PC-3 (cell line): ENCODE results near the gene ATE1. TPM values are rescaled to one million over a fixed set of nuclear protein-coding genes. Genes with fewer than 3 reads are reported as not detected.

Experiments used
- ATAC-seq: fragments of 200-7000 bp; cut with Tn5 transposase; 2 replicates; pipeline ENCODE4 v1.9.1; 2020; ENCODE audit warnings: mild to moderate bottlenecking, moderate library complexity
- BruUV-seq: library from RNA; stranded (reverse); fragments of 400-500 nt; replicated peaks from 2 replicates; lab custom pipeline; 2021; lab: Mats Ljungman, UMichigan
- CTCF ChIA-PET: fragments of 300-600 bp; sonication (Branson Sonifier 250); formaldehyde crosslinking; loops from one replicate; lab custom pipeline; 2022; ENCODE audit warnings: antibody characterized with exemption; lab: Charles Lee
- POLR2A ChIA-PET: fragments of 300-600 bp; sonication (Branson Sonifier 250); formaldehyde crosslinking; loops from one replicate; lab custom pipeline; 2022; ENCODE audit warnings: antibody characterized with exemption; ENCODE audit not compliant: unreplicated experiment; lab: Charles Lee
- DNase-seq: peaks from one replicate; pipeline ENCODE4 v3.0.0-alpha.2; 2015
- H2AFZ ChIP-seq: fragments of 300-600 bp; sonication (generic); 2 replicates; pipeline ENCODE4 v1.6.0; 2016; ENCODE audit warnings: antibody characterized with exemption, low read length
- H3F3A ChIP-seq: fragments of 300-600 bp; sonication (generic); one replicate; pipeline ENCODE4 v1.6.0; 2017; ENCODE audit warnings: antibody characterized with exemption, low read length, control low read depth, mild to moderate bottlenecking; ENCODE audit not compliant: unreplicated experiment
- H3K27ac ChIP-seq: fragments of 300-600 bp; sonication (generic); 2 replicates; pipeline ENCODE4 v1.5.1; 2016; ENCODE audit warnings: mild to moderate bottlenecking, low read length
- H3K27me3 ChIP-seq: fragments of 300-600 bp; sonication (generic); 2 replicates; pipeline ENCODE4 v1.6.1; 2016; ENCODE audit warnings: low read length, mixed read lengths
- H3K36me3 ChIP-seq: fragments of 300-600 bp; sonication (generic); 2 replicates; pipeline ENCODE4 v1.6.1; 2016; ENCODE audit warnings: low read depth, mixed run types, low read length, mixed read lengths
- H3K4me1 ChIP-seq: fragments of 300-600 bp; sonication (generic); 2 replicates; pipeline ENCODE4 v1.5.1; 2016; ENCODE audit warnings: low read length; ENCODE audit not compliant: insufficient read depth
- H3K4me2 ChIP-seq: fragments of 300-600 bp; sonication (generic); 2 replicates; pipeline ENCODE4 v1.6.0; 2016; ENCODE audit warnings: low read length
- H3K4me3 ChIP-seq: fragments of 300-600 bp; sonication (generic); 2 replicates; pipeline ENCODE4 v1.5.1; 2016; ENCODE audit warnings: mild to moderate bottlenecking, low read length, mixed read lengths
- H3K79me2 ChIP-seq: fragments of 300-600 bp; sonication (generic); 2 replicates; pipeline ENCODE4 v1.6.1; 2017; ENCODE audit warnings: low read length, mixed read lengths
- H3K9ac ChIP-seq: fragments of 300-600 bp; sonication (generic); 2 replicates; pipeline ENCODE4 v1.6.0; 2016; ENCODE audit warnings: mild to moderate bottlenecking, low read length
- H3K9me2 ChIP-seq: fragments of 300-600 bp; sonication (generic); replicated peaks from 2 replicates; pipeline ENCODE4 v1.6.1; 2016; ENCODE audit warnings: mixed run types, low read length, mixed read lengths
- H3K9me3 ChIP-seq: fragments of 300-600 bp; sonication (generic); 2 replicates; pipeline ENCODE4 v1.6.1; 2016; ENCODE audit warnings: low read length, mixed read lengths
- H4K20me1 ChIP-seq: fragments of 300-600 bp; sonication (generic); 2 replicates; pipeline ENCODE4 v1.6.1; 2016; ENCODE audit warnings: low read length, mixed read lengths
- EZH2 ChIP-seq: fragments of 300-600 bp; sonication (generic); IDR thresholded peaks from one replicate; pipeline ENCODE4 v1.6.1; 2017; ENCODE audit warnings: antibody characterized with exemption, mild to moderate bottlenecking, low read length; ENCODE audit not compliant: unreplicated experiment
- EZH2phosphoT487 ChIP-seq: fragments of 300-600 bp; sonication (generic); IDR thresholded peaks from 2 replicates; pipeline ENCODE4 v1.6.1; 2018; ENCODE audit warnings: mild to moderate bottlenecking, antibody characterized with exemption, low read length, borderline replicate concordance
- intact Hi-C: fragments of 100-400 bp; cut with micrococcal nuclease; formaldehyde crosslinking; loops from 2 replicates; pipeline ENCODE4 v1.9.0; 2023
- total RNA-seq: library from RNA; depleted of rRNA; stranded (reverse); fragments of >200 nt; gene quantifications from 2 replicates; pipeline ENCODE4 v1.2.3, GENCODE V29; 2014
- TF ChIP-seq, protein P1 (sequence below): fragments of 300-600 bp; sonication (generic); conservative IDR thresholded peaks from 2 replicates; pipeline ENCODE4 v1.5.1; 2017; ENCODE audit warnings: antibody characterized with exemption, low read depth, mild to moderate bottlenecking, low read length

The ATE1 gene
- total RNA-seq, 1 experiment from 2014 or later, result 12.8 TPM

DNA sequence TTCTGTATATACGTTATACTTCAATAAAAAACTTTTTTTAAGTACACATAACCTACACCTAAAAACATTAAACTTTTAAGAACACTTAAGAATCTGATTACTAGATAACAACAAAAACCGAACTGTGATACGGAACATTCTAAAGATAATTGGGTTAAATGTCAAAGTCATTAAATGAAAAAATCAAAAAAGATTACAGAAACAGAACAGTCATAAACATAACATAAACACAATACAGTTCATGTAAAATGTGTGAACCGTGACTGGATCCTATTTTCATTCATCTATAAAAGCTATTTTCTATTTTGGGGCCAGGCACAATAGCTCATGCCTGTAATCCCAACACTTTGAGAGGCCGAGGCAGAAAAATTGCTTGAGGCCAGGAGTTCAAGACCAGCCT is 38.6 kb downstream of the ATE1 start:
- no peaks in the 10 kb centered on the region for H3K9me2 ChIP-seq
- H3K4me3 ChIP-seq, result no peak overlapping the region
- H3K79me2 ChIP-seq, result no peaks in the 10 kb centered on the region
- H3K27me3 ChIP-seq, result no peaks in the 10 kb centered on the region
- no peak for DNase-seq
- ChIA-PET CTCF (no interaction called here), POLR2A (no interaction called here)
- no TSS peak for BruUV-seq
- no peak overlapping the region for H2AFZ ChIP-seq
- H3K4me1 ChIP-seq, result no peaks in the 10 kb centered on the region
- no peaks in the 10 kb centered on the region for H4K20me1 ChIP-seq
- H3K9ac ChIP-seq, result no peak overlapping the region
- H3F3A ChIP-seq, result no peaks in the 10 kb centered on the region
- no peaks in the 10 kb centered on the region for H3K9me3 ChIP-seq
- TF ChIP-seq EZH2 (no peak), EZH2phosphoT487 (no peak)
- TF ChIP-seq, protein P1, sequence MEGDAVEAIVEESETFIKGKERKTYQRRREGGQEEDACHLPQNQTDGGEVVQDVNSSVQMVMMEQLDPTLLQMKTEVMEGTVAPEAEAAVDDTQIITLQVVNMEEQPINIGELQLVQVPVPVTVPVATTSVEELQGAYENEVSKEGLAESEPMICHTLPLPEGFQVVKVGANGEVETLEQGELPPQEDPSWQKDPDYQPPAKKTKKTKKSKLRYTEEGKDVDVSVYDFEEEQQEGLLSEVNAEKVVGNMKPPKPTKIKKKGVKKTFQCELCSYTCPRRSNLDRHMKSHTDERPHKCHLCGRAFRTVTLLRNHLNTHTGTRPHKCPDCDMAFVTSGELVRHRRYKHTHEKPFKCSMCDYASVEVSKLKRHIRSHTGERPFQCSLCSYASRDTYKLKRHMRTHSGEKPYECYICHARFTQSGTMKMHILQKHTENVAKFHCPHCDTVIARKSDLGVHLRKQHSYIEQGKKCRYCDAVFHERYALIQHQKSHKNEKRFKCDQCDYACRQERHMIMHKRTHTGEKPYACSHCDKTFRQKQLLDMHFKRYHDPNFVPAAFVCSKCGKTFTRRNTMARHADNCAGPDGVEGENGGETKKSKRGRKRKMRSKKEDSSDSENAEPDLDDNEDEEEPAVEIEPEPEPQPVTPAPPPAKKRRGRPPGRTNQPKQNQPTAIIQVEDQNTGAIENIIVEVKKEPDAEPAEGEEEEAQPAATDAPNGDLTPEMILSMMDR, result no peak
- no peaks in the 10 kb centered on the region; the same call in 1 of the 2 replicates for H3K36me3 ChIP-seq
- intact Hi-C loops, result loop anchor here (10.0 kb wide), 2 partner anchors 154 to 284 kb away; no protein-coding TSS in a partner anchor
- no peak for ATAC-seq
- no peak overlapping the region for H3K4me2 ChIP-seq
- no peak overlapping the region for H3K27ac ChIP-seq

DNA sequence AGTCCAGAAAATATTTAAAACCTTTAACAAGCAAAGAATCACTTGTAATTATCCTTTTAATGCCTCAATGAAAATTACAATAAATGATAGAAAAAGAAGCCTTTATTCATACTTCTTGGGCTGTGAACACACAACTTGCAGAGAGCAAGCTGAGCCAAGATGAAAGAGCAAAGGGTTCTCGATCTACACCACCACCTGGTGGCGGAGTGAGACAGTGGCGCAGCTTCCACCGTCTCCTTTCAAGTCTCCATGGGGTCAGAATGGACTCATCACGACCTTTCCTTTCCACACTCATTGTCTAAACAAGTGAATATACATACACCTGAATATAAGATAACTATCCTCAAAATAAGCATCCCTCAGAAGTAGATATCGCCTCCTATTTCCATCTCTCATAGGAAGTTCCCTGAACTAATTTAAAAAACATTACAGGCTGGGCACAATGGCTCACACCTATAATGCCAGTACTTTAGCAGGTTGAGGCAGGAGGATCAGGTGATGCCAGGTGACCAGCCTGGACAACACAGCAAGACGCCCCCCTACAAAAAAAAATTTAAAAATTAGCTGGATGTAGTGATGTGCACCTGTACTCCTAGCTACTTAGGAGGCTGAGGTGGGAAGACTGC is 40.7 kb downstream of the ATE1 start:
- no peaks in the 10 kb centered on the region for H4K20me1 ChIP-seq
- H3K79me2 ChIP-seq, result no peaks in the 10 kb centered on the region
- no peaks in the 10 kb centered on the region for H3F3A ChIP-seq
- BruUV-seq, result no TSS peak
- ChIA-PET POLR2A (no interaction called here), CTCF (interaction anchor here (0.5 kb wide), 1 partner anchor 169 kb away, joined by 3 read pairs; no protein-coding TSS in a partner anchor)
- no peak overlapping the region for H3K27ac ChIP-seq
- no peaks in the 10 kb centered on the region; the same call in 1 of the 2 replicates for H3K36me3 ChIP-seq
- no peak overlapping the region for H3K4me3 ChIP-seq
- intact Hi-C loops, result loop anchor here (1.0 to 10.0 kb wide), 4 partner anchors 63 to 944 kb away; no protein-coding TSS in a partner anchor
- H3K27me3 ChIP-seq, result no peaks in the 10 kb centered on the region
- no peak overlapping the region for H3K4me2 ChIP-seq
- no peaks in the 10 kb centered on the region for H3K9me2 ChIP-seq
- H3K9ac ChIP-seq, result no peak overlapping the region
- no peaks in the 10 kb centered on the region for H3K9me3 ChIP-seq
- DNase-seq, result peak; percentile 68
- peaks cover 8% of the 10 kb centered on the region; the same call in 1 of the 2 replicates for H3K4me1 ChIP-seq
- ATAC-seq, result peak; percentile 87
- TF ChIP-seq, protein P1, result peak; percentile 78
- TF ChIP-seq EZH2 (no peak), EZH2phosphoT487 (no peak)
- no peak overlapping the region for H2AFZ ChIP-seq

DNA sequence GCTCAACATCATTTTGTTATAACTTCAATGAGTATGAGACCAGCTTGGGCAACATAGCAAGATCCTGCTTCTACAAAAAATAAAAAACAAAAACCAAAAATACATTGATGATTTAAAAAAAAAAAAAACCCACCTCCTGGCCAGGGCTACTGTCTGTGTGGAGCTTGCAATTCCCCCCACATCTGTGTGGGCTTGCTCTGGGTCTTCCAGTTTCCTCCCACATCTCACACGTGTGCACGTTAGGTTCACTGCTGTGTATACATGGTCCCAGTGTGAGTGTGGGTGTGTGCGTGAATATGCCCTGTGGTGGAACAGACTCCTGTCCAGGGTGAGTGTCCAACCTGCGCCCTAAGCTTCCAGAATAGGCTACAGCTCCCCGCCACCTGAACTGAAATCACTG is 41.6 kb downstream of the ATE1 start:
- BruUV-seq, result no TSS peak
- Histone ChIP-seq H3K36me3 (no peaks in the 10 kb centered on the region; the same call in 1 of the 2 replicates), H4K20me1 (no peaks in the 10 kb centered on the region), H3K4me1 (peaks cover 8% of the 10 kb centered on the region; the same call in 1 of the 2 replicates), H3K9me2 (no peaks in the 10 kb centered on the region), H2AFZ (no peak overlapping the region), H3F3A (no peaks in the 10 kb centered on the region), H3K9ac (no peak overlapping the region), H3K79me2 (no peaks in the 10 kb centered on the region), H3K27ac (no peak overlapping the region), H3K27me3 (no peaks in the 10 kb centered on the region), H3K4me3 (no peak overlapping the region), H3K4me2 (no peak overlapping the region), H3K9me3 (no peaks in the 10 kb centered on the region)
- ChIA-PET CTCF (no interaction called here), POLR2A (no interaction called here)
- no peak for TF ChIP-seq EZH2phosphoT487
- TF ChIP-seq, protein P1, result no peak
- TF ChIP-seq EZH2, result no peak
- no peak for ATAC-seq
- DNase-seq, result no peak
- intact Hi-C loops, result loop anchor here (2.0 to 10.0 kb wide), 3 partner anchors 151 to 943 kb away; no protein-coding TSS in a partner anchor
